NCI-H748 treated with DMSO at 0.1 percent for 48 hours (cell line): ENCODE data around the gene KCNT1.

ENCODE experiments used
- DNase-seq: peaks from one replicate; lab custom pipeline; 2025; lab: John Stamatoyannopoulos, UW

KCNT1 gene

DNA sequence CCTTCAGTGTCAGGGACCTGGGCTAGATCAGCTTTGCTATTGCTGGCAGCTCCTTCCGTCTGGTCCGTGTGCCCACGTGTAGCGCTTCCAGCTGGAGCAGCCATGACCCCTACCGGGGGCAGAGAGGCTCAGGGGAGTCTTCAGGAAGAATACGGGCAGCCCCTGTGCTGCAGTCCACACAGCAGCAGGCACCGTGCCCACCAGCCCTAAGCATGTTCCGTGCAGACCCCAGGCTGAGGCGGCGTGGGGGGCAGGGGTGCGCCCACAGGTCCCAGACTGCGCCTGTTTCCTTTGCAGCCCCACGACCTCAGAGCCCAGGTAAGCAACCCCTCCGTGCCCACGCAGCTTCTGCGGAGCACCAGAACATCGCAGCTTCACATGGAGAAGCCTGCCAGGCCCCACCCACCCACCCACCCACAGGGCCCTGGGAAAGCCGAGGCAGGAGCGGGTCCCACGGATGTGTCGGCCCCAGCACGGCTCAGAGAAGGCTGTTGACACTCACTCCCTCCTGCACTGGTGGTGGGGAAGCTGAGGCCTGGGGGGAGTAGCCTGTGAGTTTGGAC, 83.1 kb downstream of the KCNT1 start:
- DNase-seq = no peak

DNA sequence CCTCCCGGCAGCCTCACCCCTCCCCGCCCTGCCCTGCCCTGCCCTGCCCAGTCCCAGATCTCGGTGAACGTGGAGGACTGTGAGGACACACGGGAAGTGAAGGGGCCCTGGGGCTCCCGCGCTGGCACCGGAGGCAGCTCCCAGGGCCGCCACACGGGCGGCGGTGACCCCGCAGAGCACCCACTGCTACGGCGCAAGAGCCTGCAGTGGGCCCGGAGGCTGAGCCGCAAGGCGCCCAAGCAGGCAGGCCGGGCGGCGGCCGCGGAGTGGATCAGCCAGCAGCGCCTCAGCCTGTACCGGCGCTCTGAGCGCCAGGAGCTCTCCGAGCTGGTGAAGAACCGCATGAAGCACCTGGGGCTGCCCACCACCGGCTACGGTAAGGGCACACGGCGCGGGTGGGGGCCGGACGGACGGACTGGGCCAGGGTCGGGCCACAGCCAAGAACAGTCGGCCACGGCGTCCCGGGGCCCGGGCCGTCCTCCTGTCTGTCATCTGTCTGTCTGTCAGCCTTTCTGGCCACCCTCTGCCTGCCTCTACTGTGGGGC, 84.2 kb downstream of the KCNT1 start:
- DNase-seq = no peak

DNA sequence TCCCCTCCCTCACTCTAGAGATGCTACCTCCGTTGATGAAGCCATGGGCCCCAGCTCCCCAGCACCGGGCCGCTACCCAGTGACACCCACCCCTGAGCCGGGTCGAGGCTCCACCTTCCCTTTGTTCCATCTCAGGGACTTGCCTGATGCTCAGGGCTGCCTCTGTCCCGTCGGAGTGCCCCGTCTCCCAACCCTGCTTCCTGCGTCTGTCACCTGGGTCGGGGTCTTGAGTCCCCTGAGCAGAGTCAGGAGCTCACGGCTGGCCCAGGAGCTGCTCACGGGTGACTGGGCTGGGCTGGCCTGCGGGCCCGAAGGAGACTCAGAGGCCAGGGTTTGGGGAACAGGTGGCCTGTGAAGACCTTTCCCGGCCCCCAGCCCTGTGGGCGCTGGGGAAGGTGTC, 85.3 kb downstream of the KCNT1 start:
- DNase-seq = no peak

DNA sequence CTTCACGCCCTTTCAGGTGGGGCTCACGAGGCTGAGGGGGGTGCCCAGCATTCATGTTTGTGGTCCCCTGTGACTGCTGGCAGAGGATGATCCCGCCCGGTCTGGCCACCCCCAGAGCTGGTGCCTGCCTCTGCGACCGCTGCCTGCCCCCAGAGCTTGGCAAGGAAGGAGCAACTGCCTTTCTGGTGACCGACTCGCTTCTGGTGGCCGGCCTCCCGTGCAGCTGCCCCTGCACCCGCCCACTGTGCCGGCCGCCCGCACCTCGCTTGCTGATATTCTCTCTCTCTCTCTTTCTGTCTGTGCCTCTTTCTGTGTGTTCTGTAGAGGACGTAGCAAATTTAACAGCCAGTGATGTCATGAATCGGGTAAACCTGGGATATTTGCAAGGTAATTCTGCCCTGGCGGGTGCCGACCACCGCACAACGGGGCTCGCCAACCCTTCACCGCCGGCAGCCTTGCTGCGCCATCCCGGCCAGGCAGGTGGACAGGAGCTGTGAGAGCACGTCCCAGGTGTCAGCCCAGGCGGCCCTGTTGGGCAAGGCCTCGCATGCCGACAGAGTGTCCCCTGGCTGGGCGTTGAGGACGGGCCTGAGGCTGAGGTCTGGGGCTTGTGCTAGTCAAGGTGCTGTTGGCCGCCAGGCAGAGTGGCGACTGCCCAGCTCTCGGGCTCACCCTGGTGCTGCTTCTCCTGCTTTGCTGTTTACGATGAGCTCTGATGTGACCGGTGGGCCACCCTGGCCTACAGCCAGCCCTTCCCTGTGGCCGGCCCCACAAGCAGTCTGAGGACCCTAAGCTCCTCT, 86.0 kb downstream of the KCNT1 start:
- DNase-seq = no peak

DNA sequence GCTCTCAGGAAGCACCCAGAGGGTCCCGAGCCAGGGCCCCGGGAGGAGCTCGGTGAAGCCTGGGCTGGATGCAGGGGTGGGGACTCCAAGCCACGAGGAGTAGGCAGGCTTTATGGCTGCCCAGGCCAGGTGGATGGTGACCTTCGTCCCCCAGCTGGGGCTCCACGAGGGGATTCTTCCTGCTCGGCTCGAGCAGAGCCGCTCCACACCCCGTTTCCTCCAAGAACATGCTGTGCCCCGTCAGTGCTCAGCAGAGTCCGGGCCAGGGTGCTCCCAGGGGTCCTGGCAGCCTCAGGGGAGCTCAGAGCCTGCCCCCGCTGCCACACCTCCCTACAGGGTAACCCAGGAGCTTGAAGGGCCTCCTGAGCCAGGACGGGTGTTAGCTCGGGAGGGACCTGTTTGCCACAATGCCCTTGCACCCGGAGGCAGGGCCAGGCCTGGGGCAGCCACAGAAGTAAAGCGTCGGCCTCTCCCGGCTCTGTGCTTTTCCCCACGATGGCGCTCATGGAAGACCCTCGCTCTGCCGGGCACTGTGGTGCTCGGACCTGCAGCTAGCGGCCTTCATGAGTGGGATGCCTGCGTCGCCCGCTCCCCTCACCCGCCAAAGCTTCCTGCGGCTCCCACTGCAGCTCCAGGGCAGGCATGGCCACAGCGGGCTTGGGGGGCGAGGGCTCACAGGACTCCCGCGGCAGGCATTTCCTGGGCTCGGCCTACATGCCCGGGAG, 86.8 kb downstream of the KCNT1 start:
- DNase-seq = no peak

DNA sequence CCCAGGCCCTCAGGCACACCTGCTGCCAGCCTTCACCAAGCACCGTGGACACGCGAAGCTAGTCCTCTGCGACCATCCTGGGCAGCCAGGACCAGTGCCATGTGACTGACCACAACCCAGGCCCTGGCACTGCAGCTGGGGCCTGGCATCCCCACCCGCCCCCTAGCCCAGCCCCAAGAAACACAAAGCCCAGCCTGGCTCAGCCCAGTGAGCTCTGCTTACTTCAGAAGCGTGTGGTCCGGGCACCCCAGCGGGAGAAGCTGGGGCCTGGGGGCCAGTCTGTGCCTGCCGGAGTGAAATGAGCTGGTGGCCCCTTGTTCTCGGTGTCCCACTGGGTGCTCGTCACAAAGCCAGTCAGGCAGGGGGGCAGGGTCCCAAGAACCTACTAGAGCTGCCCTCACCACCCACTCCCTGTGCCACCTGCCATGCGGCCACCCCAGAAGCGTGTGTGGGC, 87.9 kb downstream of the KCNT1 start:
- DNase-seq = no peak

DNA sequence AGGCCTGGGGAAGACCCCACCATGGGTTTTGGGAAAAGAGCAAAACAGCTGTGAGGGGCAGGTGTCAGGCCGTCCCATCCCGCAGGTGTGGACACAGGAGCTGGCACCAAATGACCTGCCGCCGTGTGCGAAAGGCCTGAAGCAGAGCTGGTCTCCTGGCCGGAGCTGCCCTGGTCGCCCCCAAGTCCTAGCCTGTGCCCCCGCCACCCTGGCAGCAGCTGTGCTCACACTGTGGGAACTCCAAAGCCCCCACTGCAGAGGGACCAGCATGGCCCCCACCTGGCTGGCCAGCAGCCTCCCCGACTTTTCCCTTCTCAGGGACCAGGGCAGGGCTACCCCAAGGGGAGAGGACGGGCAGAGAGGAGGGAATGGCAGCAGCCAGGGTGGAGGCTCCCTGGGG, 88.4 kb downstream of the KCNT1 start:
- no peak for DNase-seq

DNA sequence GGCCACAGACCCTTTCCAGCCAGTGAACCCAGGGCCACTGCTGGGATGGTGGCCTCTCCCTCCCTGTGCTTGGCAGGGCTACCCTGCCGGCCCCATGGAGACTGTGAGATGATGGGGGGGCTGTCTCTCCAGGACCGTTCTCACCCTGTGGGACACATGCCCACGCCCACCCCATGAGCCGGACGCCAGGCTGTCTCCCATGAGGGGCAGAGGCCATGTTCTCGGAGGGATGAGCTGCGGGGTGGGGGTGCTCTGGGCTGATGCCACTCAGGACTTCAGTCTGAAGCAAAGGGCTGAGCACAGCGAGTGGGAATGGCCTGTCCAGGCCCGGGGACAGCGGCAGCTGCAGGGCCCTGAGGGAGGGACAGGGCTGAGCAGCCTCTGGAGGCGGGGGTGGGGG, 88.9 kb downstream of the KCNT1 start:
- no peak for DNase-seq

DNA sequence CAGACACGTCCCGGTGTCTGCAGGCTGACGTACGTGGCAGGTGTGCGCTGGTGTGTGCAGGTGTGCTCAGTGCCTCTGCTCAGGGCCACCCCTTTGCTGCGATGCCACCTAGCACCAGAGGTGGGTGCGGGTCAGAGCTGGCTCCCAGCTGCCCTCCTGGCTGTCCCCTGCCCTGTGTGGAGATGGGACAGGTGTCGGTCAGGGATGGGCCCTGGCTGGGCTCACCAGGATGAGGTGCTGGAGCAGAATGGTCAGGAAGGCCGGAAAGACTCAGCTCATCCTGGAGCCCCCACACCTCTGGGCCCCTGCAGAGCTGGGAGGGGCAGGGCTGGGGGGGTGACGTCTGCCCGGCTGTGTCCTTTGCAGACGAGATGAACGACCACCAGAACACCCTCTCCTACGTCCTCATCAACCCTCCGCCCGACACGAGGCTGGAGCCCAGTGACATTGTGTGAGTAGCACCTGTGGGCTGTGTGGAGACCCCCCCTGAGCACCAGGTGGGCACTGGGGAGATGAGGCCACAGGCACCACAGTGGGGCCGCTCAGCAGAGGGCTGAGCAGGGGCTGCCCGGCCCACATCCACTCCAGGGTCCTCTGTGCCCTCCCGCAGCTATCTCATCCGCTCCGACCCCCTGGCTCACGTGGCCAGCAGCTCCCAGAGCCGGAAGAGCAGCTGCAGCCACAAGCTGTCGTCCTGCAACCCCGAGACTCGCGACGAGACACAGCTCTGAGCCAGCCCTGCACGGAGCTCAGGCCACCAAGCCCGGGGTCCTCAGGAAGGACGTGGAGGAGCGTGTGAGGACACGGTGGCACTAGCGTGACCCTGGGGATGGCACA, 89.7 kb downstream of the KCNT1 start:
- DNase-seq = no peak

DNA sequence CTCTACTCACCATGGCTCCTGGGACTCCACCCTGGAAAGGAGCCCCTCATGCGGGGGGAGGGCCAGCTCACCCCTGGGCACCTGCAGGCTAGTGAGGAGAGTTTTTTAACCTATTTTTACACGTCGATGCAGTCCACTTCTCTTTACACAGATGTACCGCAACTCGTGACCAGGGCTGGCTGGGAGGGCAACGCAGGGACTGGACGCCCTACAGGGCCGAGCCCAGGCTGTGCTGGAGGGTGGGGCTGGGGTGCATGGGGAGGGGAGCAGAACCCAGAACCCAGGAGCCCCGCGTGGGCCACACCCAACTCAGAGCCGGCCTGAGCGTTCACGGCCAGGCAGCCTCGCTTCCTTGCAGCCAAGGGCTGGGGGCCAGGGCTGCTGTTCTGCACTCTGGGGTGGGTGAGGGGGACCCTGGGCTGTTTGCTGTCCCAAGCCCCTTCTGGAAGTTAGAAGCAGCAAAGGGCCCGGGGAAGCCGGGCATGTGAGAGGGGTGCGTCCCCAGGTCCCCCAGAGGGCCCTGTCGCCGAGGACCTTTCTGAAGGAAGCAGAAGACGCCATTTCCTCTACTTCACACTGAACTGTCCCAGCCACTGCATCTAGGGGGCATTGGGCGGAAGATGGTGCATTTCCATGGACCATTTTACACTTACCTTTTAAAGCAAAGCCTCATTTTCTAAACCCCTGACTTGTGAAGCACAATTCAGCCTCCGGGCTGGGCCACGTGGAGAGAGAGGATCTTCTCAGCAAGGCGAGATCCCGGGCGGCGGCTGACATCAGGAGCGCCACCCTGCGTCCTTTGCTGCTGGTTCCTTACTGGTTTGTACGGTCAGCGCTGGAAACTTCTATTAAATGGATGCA, 90.5 kb downstream of the KCNT1 start:
- DNase-seq = no peak

DNA sequence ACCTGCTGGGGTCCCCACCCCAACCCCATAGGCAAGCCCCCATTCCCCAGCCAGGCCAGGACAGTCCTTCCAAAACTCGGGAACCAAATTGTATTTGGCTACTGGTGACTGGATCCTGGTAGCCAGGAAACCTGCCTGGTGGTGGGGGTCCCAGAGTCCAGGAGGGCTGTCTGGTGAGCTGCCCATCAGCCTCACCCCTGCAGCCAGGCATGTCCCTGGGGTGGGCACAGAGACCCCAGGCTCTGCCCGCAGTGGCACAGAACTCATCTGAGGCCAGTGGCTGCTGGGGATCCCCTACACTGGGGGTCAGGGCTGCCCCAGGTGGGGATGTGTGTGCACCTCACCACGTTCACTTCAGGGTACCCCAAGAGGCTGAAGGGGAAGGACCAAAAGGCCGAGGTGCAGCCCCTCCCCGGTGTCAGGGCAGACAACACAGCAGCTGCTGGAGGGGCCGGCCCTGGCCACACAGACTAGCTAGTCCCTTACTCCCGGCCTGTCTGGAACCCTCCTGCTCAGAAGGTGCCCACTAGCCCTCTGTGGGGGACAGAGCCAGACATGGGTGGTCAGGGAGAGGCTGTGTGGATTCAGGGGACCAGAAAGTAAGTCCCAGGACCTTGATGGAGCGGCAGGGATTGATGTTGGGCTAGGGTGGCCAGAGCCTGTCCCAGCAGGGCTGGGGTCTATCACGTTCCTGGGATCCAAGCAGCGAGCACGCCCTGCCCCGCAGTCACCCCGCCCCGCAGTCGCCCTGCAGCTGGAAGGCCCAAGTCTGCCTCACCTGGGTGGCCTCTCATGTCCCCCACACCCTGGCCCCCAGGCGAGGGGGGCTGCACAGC, 91.5 kb downstream of the KCNT1 start:
- DNase-seq = no peak

DNA sequence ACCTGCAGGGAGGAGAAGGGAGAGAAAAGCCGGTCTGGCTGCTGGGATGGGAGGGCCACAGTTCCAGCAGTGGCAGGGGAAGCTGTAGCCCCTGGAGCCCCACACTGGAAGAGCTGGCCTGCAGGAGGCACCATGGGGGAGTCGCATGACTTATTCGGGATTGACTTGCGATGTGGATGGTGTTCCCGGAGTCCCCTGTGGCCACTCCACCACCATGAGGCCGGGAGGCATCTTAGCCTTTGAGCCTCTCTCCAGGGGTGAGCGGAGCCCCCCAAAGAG, 92.0 kb downstream of the KCNT1 start:
- DNase-seq = no peak

DNA sequence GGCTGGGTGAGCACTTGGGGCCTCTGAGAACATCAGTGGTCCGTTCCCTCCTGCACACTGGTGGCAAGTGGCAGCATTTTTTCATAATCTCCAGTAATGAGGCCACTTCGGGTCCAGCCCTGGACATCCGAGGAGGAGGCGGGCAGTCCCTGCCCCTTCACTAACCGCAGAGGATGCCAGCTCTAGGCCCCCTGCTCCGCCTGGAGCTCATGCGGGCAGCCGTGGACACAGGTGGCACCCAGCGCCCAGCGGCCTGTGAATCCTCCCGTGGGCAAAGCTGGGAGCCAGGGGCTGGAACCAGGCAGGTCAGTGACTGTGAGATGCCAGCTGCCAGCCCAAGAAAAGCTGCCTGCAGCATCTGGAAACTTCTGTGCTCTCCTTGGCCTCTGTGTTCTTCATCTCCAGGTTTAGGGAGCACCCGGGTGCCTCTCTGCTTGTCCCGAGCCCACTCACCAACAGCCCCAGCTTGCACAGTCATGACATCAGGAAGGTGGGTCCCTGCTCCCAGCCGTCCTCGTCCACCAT, 92.4 kb downstream of the KCNT1 start:
- no peak for DNase-seq

DNA sequence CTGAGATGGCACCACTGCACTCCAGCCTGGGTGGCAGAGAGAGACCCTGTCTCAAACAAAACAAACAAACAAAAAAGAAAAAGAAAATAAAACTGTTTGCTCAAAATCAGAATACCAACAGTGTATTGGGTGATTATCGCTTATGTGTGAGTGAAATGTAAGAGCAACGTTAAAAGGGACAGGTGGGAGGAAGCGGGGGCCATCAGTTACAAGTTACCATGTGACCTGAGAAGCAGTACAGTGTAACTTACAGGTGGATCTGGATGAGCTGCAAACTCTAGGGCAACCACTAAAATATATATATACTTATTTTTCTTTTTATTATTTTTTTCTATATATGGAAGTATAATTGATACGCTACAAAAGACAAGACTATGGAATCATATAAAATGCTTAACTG, 93.4 kb downstream of the KCNT1 start:
- DNase-seq = no peak

DNA sequence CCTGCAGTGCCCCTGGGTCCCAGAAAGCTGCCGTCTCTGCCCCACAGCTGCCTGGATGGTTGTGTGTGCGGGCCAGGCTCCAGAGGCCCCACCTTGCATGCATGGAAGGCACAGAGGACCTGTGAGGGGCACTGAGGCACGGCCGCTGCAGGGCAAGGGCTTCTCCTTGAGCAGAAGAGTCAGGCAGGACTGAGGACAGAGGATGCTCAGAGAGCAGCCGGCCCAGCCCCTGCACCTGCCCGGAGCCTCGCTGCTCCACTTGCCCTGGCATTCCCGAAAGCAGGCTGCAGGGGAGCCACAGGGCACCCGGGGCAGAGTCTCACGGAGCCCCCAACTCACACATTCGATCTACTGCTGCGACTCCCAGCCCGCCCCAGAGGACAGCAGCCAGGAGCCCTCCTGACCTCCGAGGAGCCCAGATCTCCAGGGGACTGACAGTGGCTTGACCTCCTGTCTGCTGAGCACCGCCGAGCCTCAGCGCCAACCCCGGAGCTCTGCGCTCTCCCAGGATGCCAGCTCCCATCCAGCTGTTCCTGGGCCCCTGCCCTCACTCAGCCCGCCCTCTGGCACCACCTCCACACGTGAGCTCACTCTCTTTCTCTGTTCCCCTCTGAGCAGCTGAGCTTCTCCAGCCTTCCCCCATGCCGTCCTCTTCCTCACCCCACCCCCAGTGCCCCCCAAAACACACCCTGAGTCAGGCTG, 95.0 kb downstream of the KCNT1 start:
- no peak for DNase-seq

DNA sequence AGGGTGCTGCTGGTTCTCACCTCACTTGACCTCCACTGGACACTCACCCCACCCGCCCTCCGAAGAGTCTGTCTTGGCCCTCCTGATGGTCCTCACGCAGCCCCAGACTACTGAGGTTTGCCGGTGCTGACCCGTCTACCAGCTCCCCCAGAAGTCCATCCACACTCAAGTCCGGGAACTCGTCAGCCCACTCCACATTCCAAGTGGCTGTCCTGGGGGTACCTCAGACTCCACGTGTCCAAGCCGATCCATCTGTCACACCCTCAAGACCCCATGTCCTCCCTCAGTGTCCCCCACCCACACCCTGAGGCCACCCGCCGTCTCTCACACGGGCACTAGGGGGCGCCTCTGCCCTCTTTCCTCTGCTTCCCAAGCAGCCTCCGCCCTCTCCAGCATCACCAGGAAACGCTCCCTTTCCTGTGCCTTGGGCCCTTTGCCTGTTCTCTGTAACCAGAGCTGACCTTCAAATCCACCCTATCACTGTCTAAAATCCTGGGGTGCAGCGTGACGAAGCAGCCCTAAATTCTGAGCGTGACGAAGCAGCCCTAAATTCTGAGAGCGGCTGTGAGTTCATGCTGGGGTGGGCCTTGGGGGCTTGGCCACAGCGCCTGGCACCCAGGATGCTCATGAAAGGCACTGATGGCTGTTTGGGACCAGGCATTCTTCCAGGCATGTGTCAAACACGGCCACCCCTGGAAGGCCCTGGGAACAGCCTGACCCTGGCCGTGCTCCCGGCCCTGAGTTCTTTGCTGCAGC, 95.7 kb downstream of the KCNT1 start:
- no peak for DNase-seq

DNA sequence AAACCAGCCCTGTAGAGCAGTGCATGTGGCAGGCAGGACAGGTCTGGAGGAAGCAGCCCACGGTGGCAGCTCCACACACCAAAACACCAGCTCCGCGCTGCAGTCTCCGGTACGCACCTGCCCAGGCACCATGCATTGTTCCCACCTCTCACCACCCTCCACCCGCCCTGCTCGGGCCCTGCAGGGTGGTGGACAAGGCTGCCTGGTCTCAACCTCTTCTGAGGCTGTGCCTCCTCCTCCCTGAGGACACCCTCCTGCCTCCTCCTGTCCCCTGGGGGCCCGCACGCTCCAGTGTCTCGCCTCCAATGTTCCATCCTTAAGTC, 96.2 kb downstream of the KCNT1 start:
- DNase-seq = no peak

DNA sequence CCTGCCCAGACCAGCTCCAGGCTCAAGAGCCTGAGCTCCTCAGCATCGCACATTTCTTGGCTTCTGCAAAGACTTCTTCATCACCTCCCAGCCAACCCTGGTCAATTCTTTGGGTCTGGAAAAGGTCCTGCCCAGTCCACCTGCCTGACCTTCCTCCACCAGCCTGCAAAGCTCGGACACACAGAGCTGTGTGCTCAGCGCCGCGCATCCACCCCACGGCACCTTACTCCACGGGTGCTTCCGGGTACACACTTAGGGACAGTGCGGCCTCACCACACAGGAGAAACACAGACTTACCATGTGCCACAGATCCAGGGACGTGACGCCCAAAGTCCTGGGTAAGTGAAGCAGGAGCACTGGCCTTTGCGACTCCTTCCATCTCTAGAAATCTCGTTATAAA, 97.3 kb downstream of the KCNT1 start:
- no peak for DNase-seq

DNA sequence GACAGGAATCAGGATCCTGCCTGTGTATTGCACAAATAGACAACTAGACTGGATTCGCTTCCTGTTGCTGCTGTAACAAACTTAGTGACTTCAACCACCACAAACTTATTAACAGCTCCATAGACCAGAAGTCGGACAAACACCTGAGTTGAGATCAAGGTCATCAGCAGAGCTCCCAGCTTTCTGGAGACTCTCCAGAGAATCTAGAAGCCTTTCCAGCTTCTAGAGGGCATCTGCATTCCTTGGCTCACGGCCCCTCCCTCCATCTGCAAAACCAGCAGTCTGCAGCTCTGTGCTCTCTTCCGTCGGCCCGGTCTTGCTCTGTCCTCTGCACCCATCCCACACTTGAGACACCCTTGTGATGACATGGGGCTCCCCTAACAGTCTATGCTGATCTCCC, 99.1 kb downstream of the KCNT1 start:
- no peak for DNase-seq
